Activated CD4-positive, alpha-beta T cell treated with anti-CD3 and anti-CD28 coated beads, Interleukin-2, amount 50 U/mL, for 48 hours (primary cell): Measurements from ENCODE around the gene NFYA.
"Not testable (repeated sequence)": the region's sequence is repeated elsewhere in the genome, so short reads cannot be mapped to it uniquely, and the experiment has no call there.

Source experiments
- DNase-seq, 2 experiments: peaks; one replicate each; pipeline ENCODE4 v3.0.0-alpha.2; 2020

Gene NFYA

DNA sequence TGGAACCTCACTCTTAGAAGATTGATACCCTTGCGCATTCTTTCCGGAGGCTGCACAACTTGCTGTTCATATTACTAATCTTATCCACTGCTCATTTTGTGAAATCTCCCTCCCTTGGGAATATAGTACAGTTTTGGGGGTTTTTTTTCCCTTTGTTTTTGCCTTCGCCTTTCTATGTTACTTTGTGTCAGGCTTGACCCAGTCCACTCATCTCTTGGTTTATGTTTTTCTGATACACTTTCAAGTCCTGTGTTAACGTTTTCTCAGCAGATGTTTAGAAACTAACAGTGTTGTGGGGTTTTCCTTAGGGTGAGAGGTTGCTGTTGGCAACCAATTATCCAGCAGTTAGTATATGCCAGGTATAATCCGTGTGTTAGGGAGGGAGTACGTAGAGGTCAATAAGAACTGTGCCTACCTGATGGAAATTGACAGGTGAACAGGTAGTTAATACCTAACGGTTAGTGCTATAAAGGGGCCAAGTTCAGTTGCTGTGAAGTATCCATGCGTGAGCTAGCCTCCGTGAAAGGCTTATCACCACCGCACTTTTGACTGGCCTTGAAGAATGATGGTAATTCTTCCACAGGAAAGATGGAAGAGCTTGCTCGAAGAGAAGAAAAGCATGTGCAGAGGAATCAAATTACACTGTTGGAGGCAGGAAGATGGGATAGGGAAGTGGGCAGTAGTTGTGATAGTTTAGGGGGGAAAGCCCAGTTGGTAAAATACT, 1.4 kb downstream of the NFYA start:
- no peak for DNase-seq

DNA sequence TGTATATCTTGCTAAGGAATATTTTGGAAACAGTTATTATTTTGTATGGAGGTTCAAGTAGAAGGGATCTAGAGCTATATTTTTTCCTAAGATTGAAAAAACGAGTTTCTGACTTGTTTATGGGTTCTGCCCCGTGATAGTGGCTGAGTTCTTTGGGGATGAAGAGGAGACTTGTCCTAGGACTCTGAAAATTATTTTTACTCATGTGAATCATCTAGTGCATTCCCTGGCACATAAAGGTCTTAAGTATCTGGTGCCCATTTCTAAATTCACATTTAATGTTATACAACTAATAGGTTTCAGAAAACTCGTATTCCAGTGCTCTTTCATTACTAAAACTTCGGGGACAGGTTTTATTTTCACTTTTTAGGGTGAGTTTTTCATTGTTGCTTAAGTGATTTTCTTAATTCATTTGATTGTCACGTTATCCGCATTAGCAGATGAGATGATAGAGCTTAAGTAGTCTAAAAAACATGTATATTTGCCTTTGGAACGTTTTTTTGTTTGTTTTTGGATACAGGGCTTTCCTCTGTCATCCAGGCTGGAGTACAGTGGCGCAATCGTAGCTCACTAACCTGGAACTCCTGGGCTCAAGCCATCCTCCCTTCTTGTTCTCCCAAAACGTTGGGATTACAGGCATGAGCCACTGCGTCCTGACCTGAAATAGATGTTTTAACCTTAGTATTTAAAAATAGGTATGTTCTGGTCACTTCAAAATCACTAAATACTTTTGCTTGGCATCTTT, 2.1 kb downstream of the NFYA start:
- no peak for DNase-seq

DNA sequence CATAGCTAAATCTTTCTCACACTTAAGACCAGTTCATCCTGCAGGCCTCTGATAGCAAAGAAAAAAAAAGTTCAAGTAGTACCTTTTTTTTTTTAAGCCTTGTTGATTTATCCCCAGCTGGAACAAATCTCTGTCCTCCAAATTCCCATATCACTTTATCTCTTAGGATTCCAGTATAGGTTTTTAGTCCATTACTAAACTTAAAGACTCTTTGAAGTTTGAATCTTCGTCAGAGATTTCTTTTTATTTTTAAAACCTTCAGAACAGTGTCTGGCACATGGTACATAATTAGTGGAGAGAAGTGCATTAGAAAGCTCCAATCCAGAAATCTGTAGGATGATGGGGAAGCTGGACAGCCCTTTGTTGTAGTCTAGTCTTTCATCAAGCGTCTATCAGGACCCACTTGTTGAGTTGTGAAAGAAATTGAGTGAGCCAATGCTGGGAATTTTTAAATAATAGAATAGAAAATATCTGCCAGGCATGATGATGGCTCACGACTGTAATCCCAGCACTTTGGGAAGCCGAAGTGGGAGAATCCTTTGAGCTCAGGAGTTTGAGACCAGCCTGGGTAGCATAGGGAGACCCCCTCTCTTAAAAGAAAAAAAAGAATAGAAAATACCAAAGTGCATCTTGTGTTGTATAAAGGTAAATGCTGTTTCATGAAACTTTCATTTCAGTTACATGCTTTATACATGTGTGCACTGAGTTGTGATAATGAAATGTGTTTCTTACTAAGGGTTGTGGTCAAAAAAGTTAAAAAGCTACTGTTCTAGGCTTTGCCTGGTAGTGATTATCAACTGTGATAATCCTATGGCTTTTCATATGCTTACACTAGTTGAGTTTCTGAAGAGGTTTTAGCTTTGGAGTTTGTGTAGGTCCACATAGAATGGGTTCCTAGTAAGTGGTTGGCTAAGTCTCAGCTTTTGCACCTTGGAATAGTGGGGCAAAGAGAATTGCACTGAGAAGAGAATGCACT, 3.2 kb downstream of the NFYA start:
- no peak for DNase-seq

DNA sequence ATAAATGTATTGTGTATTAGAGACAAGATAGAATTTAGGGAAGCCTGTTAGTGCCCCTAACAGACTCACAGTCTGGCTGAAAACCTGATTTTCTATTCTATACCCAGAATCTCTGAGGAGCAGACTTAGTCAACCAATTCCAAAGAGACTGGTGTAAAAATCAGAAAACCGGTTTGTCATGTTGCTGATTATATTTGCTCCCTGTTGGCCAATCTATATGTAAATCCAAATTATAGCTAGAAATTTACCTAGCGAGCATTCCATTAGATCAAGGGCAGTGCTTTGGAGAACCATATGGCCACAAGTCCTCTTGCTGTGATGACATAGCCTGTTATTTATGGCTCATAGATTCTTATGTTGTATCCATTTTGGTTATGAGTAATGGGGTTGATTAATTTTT, 4.8 kb downstream of the NFYA start:
- no peak for DNase-seq

DNA sequence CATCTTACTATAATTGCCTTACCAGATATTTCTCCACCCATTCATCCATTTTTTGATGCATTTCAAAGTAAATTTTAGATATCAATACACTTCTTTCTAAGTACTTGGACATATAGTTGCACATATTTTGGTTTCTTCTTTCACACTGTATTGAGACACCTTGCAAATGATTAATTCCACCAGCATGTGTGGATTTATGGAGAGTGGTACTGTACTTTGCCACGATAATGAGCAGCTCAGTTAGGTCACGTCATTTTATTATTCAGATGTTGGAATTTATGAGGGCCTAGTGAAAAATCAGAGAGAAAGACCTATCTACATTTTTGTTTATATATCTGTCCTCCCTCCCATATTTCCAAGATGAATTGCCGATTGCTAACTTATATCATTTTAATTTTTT, 5.3 kb downstream of the NFYA start:
- no peak for DNase-seq

DNA sequence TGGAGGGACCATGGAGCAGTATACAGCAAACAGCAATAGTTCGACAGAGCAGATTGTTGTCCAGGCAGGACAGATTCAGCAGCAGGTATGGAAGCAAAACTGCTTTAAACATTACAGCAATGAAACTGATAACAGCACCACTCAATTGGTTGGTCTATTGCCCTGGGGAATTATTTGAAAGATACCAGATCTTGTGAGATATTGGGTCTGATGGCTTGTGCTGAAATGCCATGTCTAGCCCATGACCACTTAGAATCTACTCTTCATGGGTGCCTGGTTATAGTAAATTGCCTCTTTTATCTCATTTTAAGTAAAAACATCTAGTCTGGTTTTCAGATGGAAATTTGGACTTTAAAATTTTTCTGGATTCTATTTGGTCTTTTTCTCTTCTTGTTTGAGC, 6.3 kb downstream of the NFYA start:
- no peak for DNase-seq

DNA sequence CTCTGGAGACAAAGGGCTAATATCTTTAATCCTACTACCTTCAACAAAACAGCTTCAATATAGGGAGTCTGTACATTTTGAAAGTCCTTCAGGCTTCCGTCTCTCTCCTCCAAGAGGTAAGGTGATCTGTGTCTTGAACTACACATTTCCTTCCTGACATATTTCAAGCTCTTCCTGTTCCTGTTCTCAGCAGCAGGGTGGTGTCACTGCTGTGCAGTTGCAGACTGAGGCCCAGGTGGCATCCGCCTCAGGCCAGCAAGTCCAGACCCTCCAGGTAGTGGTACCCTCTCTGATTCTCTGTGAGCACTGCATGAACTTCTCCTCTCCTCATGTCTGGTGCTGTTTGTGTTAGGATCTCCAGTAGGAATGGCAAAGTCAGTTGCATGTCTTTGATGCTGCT, 7.8 kb downstream of the NFYA start:
- DNase-seq: no peak

DNA sequence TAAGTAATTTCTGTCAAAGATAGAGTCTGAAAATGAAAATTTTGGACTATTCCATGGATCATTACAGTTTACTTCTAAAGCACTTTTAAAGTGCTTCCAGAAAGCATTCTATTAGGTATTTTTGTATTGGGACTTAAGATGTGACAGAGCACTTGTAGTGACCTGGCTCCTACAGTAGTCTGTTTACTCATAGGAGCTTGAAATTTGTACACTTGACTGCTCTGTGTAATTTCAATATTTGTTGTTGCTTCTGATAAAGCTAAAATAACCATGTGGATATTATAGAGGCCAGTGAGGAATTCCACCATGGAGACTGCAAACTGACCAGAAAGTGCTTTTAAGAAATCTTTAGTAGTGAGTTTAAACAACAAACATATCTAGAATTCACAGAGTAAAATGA, 10.3 kb downstream of the NFYA start:
- DNase-seq: no peak

DNA sequence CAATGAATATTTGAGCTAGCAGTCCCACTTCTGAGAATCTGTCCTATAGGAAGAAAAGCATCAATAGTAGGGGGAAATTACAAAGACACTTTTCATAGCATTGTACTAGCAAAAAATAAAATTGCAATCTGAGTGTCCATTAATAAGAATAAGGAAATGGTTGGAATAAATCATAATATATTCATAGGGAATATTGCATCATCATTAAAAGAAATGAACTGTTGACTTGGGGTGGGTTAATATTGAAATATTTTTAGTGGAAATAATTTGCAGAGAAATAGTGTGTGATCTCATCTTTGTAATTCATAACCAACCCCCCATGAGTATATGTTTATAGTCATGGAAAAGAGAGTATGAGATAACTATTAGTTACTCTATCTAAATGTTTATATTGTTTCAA, 12.4 kb downstream of the NFYA start:
- DNase-seq: no peak

DNA sequence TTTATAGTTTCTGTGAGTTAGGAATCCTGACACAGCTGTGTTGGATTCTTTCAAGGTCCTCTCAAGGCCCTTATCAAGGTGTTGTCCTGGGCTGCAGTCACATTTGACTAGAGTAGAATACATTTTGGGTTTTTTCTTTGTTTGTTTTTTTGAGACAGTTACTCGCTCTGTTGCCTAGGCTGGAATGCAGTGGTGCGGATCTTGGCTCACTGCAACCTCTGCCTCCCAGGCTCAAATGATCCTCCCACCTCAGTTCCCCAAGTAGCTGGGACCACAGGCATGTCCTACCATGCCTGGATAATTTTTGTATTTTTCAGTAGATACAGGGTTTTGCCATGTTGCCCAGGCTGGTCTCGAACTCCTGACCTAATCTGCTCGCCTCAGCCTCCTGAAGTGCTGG, 15.7 kb downstream of the NFYA start:
- no peak for DNase-seq

DNA sequence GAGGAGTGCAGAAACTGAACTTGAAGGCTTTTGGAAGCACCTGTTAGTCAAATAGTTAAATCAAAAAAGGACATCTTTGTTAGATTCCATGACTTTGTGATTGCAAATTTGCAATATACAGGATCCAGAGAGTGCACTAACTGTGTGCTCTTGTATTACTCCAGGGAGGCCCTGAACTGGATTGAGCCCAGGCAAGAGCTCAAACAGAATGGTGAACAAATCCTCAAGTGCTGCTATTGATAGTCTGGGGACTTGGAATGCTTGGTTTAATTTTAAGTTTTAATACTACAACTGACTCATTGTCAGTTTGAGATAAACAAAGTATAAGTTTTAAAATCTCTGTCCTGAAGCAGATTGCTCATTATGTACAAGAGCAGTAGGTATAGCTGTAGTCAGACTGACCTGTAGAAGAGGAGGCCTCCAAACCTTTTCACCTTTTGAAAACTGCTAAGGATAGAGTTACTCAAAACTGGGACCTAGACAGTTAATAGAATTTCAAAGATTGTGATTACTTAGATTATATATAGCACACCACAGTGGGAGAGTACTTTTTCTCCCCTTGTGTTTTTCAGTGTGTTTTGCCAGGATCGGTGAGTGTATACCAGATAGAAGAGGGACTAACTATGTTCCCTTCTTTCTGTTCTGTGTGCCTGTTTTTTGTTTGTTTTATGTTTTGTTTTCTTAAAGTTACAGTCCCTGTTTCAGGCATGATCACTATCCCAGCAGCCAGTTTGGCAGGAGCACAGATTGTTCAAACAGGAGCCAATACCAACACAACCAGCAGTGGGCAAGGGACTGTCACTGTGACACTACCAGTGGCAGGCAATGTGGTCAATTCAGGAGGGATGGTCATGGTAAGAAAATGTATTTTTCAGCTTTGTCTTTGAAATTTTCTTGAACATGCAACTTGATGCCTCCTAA, 18.3 kb downstream of the NFYA start:
- no peak for DNase-seq

DNA sequence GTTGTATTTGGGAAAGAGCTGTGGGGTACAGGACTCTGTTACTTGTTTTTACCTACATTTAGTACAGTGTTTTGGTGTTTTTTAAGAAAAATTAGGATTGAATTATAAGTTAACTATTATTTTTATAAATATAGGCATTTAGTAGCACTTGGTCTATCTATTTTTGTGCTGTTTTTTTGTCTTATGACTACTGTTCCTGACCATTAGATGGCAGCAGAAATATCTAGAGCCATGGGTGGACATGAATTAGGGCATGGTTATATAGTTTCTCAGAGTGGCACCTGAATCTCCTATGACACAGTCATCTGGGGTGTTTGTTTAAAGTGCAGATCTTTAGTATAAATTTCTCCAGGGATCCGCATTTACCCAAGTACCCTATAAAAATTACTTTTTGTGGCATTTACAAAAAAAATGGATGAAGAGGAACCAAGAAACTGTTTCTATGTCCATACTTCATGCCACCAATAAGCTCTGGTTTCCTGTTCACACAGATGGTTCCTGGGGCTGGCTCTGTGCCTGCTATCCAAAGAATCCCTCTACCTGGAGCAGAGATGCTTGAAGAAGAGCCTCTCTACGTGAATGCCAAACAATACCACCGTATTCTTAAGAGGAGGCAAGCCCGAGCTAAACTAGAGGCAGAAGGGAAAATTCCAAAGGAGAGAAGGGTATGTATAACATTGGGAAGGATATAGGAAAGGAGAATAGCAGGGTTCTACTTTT, 19.8 kb downstream of the NFYA start:
- no peak for DNase-seq

DNA sequence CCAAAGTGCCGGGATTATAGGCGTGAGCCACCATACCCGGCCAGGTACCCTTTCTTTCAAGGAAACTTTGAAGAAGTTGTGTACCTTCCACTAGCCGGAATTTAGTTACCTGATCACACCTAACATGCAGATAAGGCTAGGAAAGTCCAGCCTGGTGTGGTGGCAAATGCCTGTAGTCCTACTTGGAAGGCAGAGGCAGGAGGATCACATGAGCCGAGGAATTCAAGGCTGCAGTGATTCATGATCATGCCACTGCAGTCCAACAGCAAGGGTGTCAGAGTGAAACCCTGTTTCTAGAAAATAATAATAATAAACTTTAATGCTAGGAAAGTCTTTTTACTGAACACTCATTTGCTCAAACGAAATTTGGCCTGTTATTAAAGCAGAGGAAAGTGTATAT, 21.0 kb downstream of the NFYA start:
- no peak for DNase-seq

DNA sequence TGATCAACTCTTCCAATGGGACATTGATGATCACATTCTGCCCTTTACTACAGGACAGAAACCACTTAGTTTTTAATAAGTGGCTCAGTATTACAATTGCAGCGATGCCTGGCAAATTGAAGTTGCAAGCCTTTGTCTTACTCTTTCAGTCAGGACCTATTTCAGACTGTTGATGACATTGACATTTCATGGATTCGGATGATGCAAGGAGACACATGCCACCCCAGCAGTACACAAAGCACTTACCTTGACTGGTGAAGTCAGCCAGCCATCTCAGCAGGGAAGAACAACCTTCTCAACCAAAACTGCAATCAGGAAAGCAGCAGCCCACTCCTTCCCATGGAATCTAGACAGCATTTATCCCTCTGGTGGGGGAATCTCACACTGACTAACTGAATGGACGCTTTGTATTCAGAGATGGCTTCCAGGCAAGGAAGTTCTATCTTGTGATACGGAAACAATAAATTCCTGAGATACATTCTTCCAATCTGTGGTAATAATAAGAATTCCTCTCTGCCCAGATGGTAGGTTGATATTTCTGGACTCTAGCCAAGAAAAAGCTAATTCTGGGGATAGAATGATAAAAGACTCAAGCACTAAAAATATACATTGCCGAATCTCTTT, 24.8 kb downstream of the NFYA start:
- DNase-seq: no peak

DNA sequence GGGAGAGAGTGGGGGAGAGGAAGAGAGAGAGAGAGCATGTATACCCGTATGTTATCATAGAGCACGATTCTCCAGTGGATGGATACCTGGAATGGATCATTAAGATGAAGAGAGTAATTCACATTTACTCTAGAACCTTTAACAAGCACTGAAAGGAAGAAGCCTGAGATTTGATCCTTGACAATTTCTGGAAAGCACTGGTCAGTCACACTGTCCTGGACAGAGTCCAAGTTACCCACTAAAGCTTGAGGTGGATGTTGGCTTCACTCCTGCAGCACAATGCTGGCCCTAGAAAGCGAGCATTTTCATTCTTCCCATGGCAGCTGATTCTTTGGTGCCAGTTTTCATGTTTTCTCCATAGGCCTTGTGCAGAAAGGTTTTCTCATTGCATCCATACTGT, 25.6 kb downstream of the NFYA start:
- DNase-seq: no peak

DNA sequence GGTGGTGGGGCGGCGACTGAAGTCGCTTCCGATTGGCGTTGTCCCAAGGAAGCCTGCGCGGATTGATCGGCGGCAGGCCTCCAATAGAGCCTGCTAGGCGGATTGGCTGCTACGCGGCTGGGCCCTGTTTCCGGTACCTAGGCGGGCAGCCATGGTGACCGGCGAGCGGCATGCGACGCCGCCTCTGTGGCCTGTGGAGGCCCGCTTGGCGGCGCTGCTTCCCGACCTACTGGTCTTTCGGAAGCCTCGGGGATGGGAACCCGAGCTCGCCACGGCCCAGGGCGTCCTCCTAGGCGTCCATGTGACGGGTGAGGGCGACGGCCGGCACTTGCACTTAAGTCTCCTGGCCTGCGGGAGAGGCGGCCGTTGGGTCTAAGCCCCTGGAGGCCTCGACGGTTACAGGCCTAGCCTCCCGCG, 28.1 kb downstream of the NFYA start:
- peak; percentile 44 to 46 for DNase-seq

DNA sequence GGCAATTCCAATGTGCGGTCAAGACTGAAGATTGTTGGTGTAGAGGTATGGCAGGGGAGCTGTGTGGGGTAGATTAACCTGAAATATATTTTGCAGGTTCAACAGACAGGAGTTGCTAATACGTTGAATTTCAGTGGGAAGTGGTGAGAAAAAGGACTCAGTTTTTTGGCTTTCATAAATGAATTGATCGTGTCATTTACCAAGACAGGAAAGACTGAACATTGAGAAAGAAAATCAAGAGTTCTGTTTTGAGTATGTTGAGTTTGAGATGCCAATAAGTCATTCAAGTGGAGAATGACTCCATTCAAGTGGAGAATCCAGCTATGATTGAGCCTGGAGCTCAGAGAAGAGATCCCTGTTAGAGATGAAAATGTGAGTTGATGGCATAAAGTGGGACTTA, 31.1 kb downstream of the NFYA start:
- no peak for DNase-seq

DNA sequence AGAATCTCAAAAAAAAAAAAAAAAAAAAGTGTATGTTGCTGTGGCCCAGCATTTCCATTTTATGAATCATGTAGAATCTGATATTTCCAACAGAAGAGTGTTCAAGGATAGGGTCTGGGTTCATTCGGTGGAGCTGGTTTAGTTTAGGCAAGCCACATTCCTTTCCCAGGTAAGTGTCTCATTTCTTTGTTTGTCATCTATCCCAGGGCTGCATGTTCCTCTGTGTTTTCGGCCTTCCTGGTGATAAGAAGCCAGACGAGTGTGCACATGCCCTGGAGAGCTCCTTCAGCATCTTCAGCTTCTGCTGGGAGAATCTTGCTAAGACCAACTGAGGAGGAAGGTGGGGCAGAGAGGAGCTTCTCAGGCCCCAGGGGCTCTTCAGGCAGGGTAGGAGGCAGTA, 38.2 kb downstream of the NFYA start:
- no peak for DNase-seq

DNA sequence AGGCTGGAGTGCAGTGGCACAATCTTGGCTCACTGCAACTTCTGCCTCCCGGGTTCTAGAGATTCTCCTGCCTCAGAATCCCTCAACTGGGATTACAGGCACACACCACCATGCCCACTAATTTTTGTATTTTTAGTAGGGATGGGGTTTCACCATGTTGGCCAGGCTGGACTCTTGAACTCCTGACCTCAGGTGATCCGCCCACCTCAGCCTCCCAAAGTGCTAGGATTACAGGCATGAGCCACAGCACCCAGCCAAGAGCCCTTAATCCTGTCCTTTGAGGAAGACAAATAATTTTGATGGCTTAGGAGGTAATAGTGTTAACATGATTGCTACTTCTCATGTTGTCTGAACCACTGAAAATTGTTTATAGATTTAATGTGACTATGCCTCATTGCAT, 42.3 kb downstream of the NFYA start:
- DNase-seq: not testable (repeated sequence)

DNA sequence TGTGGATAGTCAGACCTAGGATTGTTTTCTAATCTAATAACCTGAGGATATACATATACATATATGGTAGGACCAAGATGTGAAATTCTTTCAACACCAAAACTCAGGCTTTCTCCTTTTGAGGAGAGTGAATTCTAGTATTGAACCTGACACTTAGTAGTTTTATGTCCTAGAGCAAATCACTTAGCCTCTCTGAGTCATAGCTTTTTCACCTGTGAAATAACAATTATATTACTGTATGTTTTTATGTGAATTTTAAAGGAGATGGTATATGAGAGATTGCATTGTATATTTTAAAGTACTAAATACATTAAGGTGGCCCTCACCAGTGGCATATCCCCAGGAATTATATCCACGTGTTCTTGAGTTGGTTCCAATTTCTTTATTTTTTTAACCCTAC, 46.7 kb downstream of the NFYA start:
- DNase-seq: no peak

DNA sequence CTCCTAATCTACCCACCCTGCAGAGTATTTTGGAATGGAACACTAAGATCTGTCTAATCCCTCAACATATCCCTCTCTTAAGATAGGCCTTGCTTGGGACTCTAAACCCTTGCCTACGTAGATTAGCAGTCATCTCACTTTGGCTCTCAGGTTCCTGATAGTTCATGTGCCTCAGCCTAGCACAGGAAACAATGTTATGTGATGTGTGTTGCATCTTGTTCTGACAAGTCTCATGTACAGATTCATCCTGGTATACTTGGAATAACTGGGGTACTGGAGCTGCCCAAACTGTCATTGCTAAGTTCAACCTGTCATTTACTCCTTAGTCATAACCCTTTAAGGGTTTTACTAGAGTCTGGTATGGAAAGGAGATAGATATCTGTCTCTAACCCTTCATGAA, 47.3 kb downstream of the NFYA start:
- DNase-seq: no peak
